Measurements from ENCODE around the gene WFDC1. TPM values are rescaled to one million over a fixed set of nuclear protein-coding genes. Genes with fewer than 3 reads are reported as not detected.

The WFDC1 gene
- total RNA-seq, 1 donor from 2014 or later, result not detected

GRCh38 chr16:84281074-84281473, 13.6 kb upstream of the WFDC1 start:
- Mint-ChIP-seq H3K27ac (peak overlapping the region; percentile 35), H3K4me3 (no peak overlapping the region), H3K27me3 (ENCODE audit: insufficient read depth, low read depth) (peaks cover 19% of the 10 kb centered on the region), H3K9me3 (no peaks in the 10 kb centered on the region), H3K36me3 (no peaks in the 10 kb centered on the region), H3K4me1 (peaks cover 50% of the 10 kb centered on the region)
- no peak overlapping the region for H3K9ac ChIP-seq
- no peaks in the 10 kb centered on the region for H3K36me3 ChIP-seq
- no peak overlapping the region for H3K4me3 ChIP-seq
- H3K4me2 ChIP-seq, result no peak overlapping the region
- no peaks in the 10 kb centered on the region for H3K9me3 ChIP-seq (ENCODE audit: low read depth)
- H3K79me2 ChIP-seq (ENCODE audit: low read depth), result no peaks in the 10 kb centered on the region
- DNase-seq (ENCODE audit: low spot score), result peak; percentile 36
- peaks cover 13% of the 10 kb centered on the region for H3K27me3 ChIP-seq
- H2AFZ ChIP-seq (replicated peaks), result no peak overlapping the region
- no peaks in the 10 kb centered on the region for H4K20me1 ChIP-seq (ENCODE audit: low read depth)
- peaks cover 16% of the 10 kb centered on the region for H3K4me1 ChIP-seq
- H3K27ac ChIP-seq, result no peak overlapping the region
- TF ChIP-seq EZH2 (IDR thresholded peaks at IDR 0.05) (no peak), EZH2phosphoT487 (IDR thresholded peaks at IDR 0.05) (no peak), CTCF (IDR thresholded peaks at IDR 0.05) (no peak)
- H3F3A ChIP-seq (ENCODE audit: low read depth), result no peaks in the 10 kb centered on the region

- Histone ChIP-seq H3F3A (ENCODE audit: low read depth) (no peaks in the 10 kb centered on the region), H3K4me1 (peaks cover 16% of the 10 kb centered on the region), H3K27ac (no peak overlapping the region), H2AFZ (replicated peaks) (no peak overlapping the region), H3K4me2 (no peak overlapping the region), H3K36me3 (no peaks in the 10 kb centered on the region), H3K4me3 (no peak overlapping the region), H3K9me3 (ENCODE audit: low read depth) (no peaks in the 10 kb centered on the region), H3K79me2 (ENCODE audit: low read depth) (no peaks in the 10 kb centered on the region), H3K9ac (no peak overlapping the region), H4K20me1 (ENCODE audit: low read depth) (no peaks in the 10 kb centered on the region), H3K27me3 (peaks cover 13% of the 10 kb centered on the region)
- no peak for TF ChIP-seq EZH2 (IDR thresholded peaks at IDR 0.05)
- TF ChIP-seq EZH2phosphoT487 (IDR thresholded peaks at IDR 0.05), result no peak
- no peak for TF ChIP-seq CTCF (IDR thresholded peaks at IDR 0.05)
- Mint-ChIP-seq H3K36me3 (no peaks in the 10 kb centered on the region), H3K9me3 (no peaks in the 10 kb centered on the region), H3K27ac (peak overlapping the region; percentile 85), H3K4me1 (peaks cover 58% of the 10 kb centered on the region), H3K27me3 (ENCODE audit: insufficient read depth, low read depth) (peaks cover 20% of the 10 kb centered on the region), H3K4me3 (peak overlapping the region; percentile 64)
- DNase-seq (ENCODE audit: low spot score), result no peak
These were observed 12.1 kb upstream of the WFDC1 start for GRCh38 chr16:84282533-84282932.

- Mint-ChIP-seq H3K9me3 (peaks cover 8% of the 10 kb centered on the region), H3K4me3 (peak overlapping the region; percentile 72), H3K27ac (no peak overlapping the region), H3K27me3 (ENCODE audit: insufficient read depth, low read depth) (peaks cover 25% of the 10 kb centered on the region), H3K4me1 (peaks cover 53% of the 10 kb centered on the region), H3K36me3 (no peaks in the 10 kb centered on the region)
- H3K4me3 ChIP-seq, result no peak overlapping the region
- no peak overlapping the region for H3K9ac ChIP-seq
- H3F3A ChIP-seq (ENCODE audit: low read depth), result no peaks in the 10 kb centered on the region
- TF ChIP-seq CTCF (IDR thresholded peaks at IDR 0.05), result no peak
- no peak for TF ChIP-seq EZH2phosphoT487 (IDR thresholded peaks at IDR 0.05)
- no peak for TF ChIP-seq EZH2 (IDR thresholded peaks at IDR 0.05)
- H2AFZ ChIP-seq (replicated peaks), result no peak overlapping the region
- H4K20me1 ChIP-seq (ENCODE audit: low read depth), result no peaks in the 10 kb centered on the region
- H3K27ac ChIP-seq, result no peak overlapping the region
- no peaks in the 10 kb centered on the region for H3K36me3 ChIP-seq
- DNase-seq (ENCODE audit: low spot score), result no peak
- peak overlapping the region; percentile 33 for H3K4me2 ChIP-seq
- H3K9me3 ChIP-seq (ENCODE audit: low read depth), result no peaks in the 10 kb centered on the region
- no peaks in the 10 kb centered on the region for H3K79me2 ChIP-seq (ENCODE audit: low read depth)
- H3K4me1 ChIP-seq, result peaks cover 16% of the 10 kb centered on the region
- peaks cover 13% of the 10 kb centered on the region for H3K27me3 ChIP-seq
These were observed 11.1 kb upstream of the WFDC1 start for GRCh38 chr16:84283314-84284153.

Measured in neural progenitor cell (in vitro differentiated cells).